ENCODE measurements around the gene SCGB2B2. TPM values are rescaled to one million over a fixed set of nuclear protein-coding genes. Genes with fewer than 3 reads are reported as not detected.
"Not testable (repeated sequence)": the region's sequence is repeated elsewhere in the genome, so short reads cannot be mapped to it uniquely, and the experiment has no call there.

Gene SCGB2B2
- total RNA-seq, 1 donor from 2014 or later, result 0.58 TPM

GRCh38 chr19:34688592-34688991, 11.6 kb upstream of the SCGB2B2 start:
- Histone ChIP-seq H3K27ac (no peak overlapping the region), H3K36me3 (peaks cover 6% of the 10 kb centered on the region), H3K9me3 (peaks cover 28% of the 10 kb centered on the region), H3K27me3 (no peaks in the 10 kb centered on the region), H3K4me1 (no peaks in the 10 kb centered on the region), H3K4me3 (no peak overlapping the region)
- DNase-seq, result no peak
- TF ChIP-seq CTCF (IDR thresholded peaks at IDR 0.05), result no peak
- ATAC-seq, result no peak
- intact Hi-C loops (cut with DNase I), result no loop called here

GRCh38 chr19:34687348-34687747, 10.4 kb upstream of the SCGB2B2 start:
- H3K9me3 ChIP-seq, result peaks cover 35% of the 10 kb centered on the region
- ATAC-seq, result no peak
- intact Hi-C loops (cut with DNase I), result no loop called here

DNA sequence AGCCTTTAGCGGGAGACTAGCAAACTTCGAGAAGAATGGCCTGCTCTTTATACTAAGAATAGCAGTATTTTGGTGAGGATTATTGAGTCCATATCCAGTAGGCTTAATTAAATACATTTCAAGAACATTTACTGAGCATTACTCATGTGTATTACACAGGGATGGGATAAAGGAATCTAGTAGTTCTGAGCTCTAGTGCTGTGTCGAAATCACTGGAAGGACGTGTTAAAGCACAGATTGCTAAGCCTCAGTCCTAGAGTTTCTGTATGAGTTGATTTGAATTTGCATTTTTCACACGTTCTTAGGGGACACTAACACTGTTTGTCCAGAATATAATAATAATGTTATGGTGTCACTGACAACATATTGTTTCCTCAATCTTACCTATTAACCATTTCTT, 9.5 kb upstream of the SCGB2B2 start:
- H3K4me1 ChIP-seq, result no peaks in the 10 kb centered on the region
- TF ChIP-seq CTCF (IDR thresholded peaks at IDR 0.05), result no peak
- DNase-seq, result no peak
- intact Hi-C loops (cut with DNase I), result no loop called here
- H3K27ac ChIP-seq, result no peak overlapping the region
- peaks cover 42% of the 10 kb centered on the region for H3K9me3 ChIP-seq
- no peak overlapping the region for H3K4me3 ChIP-seq
- no peak for ATAC-seq
- H3K27me3 ChIP-seq, result no peaks in the 10 kb centered on the region
- peaks cover 28% of the 10 kb centered on the region for H3K36me3 ChIP-seq

More at GRCh38 chr19:34687348-34687747, 10.4 kb upstream of the SCGB2B2 start:
- Histone ChIP-seq H3K4me1 (no peaks in the 10 kb centered on the region), H3K27ac (no peak overlapping the region), H3K36me3 (peaks cover 19% of the 10 kb centered on the region), H3K27me3 (no peaks in the 10 kb centered on the region), H3K4me3 (no peak overlapping the region)
- TF ChIP-seq CTCF (IDR thresholded peaks at IDR 0.05), result no peak
- DNase-seq, result no peak

- Histone ChIP-seq H3K36me3 (peaks cover 37% of the 10 kb centered on the region), H3K9me3 (peaks cover 50% of the 10 kb centered on the region)
- H3K27me3 ChIP-seq; H3K27ac ChIP-seq; ATAC-seq; H3K4me1 ChIP-seq; intact Hi-C loops (cut with DNase I); H3K4me3 ChIP-seq; DNase-seq: not testable (repeated sequence)
These were observed 8.3 kb upstream of the SCGB2B2 start for GRCh38 chr19:34685266-34685665.

GRCh38 chr19:34681478-34681877, 4.5 kb upstream of the SCGB2B2 start:
- DNase-seq, result no peak
- intact Hi-C loops (cut with DNase I), result no loop called here
- Histone ChIP-seq H3K27ac (no peak overlapping the region), H3K27me3 (no peaks in the 10 kb centered on the region), H3K4me3 (no peak overlapping the region), H3K9me3 (peaks cover 45% of the 10 kb centered on the region), H3K4me1 (peaks cover 11% of the 10 kb centered on the region), H3K36me3 (peaks cover 49% of the 10 kb centered on the region)
- ATAC-seq, result no peak
- no peak for TF ChIP-seq CTCF (IDR thresholded peaks at IDR 0.05)

DNA sequence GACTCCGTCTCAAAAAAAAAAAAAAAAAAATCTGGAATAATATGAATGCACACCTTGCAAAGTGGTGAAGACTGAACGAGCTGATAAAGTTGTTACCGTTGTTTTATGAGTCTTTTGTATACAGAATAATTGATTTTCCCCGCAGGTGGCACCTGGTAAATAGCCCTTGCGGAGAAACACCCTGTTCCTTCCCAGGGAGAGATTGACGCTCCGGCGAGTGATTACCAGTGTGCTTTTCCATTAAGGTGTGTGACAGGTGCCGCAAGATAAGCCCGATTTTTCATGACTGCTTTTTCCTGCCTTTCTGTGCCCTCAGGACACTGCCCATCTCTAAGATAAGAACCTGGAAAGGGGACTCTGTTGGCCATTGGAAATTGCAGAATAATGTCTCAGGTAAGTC, 1.5 kb upstream of the SCGB2B2 start:
- intact Hi-C loops (cut with DNase I), result no loop called here
- ATAC-seq (no peak), DNase-seq (no peak)
- peaks cover 21% of the 10 kb centered on the region for H3K9me3 ChIP-seq
- peak overlapping the region; percentile 100 for H3K27ac ChIP-seq
- peaks cover 14% of the 10 kb centered on the region for H3K4me1 ChIP-seq
- peaks cover 41% of the 10 kb centered on the region for H3K36me3 ChIP-seq
- H3K4me3 ChIP-seq, result peak overlapping the region; percentile 85
- no peaks in the 10 kb centered on the region for H3K27me3 ChIP-seq
- TF ChIP-seq CTCF (IDR thresholded peaks at IDR 0.05), result no peak
